Measurements from ENCODE around the gene GALNT9. TPM values are rescaled to one million over a fixed set of nuclear protein-coding genes. Genes with fewer than 3 reads are reported as not detected.

GALNT9 gene
- total RNA-seq, 1 experiment from 2014 or later: 2.6 TPM

DNA sequence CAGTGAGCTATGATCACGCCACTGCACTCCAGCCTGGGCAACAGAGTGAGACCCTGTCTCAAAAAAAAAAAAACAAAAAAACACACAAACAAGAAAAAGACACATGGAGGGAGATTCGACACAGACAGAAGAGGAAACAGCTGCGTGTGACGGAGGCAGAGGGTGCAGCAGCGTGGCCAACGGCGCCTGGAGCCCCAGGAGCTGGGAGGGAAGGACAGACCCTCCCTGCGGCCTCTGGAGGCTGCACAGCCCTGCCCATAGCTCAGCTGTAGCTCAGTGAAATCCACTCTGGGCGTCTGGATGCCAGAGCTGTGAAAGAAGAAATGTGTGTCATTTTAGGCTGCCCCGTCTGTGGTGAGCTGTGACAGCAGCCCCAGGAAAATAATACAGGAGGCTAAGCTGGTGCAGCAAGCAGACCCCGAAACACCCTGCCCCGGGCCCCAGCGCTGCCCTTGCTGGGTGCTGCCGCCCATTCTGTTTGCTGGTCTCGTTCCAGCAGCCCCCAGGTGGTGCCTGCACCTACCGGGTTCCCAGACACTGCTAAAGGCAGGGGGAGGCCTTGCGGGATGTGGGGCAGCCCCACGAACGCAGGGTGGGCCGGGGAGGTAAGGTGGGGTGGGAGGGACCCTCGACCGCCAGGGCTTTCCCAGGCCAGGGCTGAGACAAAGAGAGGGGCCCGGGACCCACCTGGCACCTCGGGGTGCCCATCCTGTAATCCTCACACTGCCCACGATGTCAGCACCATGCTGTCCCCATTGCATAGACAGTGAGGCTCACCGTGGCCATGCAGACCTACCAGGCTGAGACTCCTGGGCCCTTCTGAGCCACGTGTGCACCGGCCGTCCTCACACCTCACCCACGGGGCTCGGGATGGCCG is 21.2 kb downstream of the GALNT9 start:
- intact Hi-C loops (cut with micrococcal nuclease): no loop called here
- RAD21 ChIA-PET (ENCODE audit: low non-redundant PET in 1 of 2, low total read pairs in 2 of 2, uncharacterized antibody in 2 of 2, unreplicated experiment in 2 of 2): no interaction called here

More for the DNA sequence above, 21.2 kb downstream of the GALNT9 start:
- H3K4me3 ChIP-seq (replicated peaks in 1 of 2; ENCODE audit: low read depth in 1 of 2, low read length in 2 of 2): no peak overlapping the region
- peaks cover 0 to 6% of the 10 kb centered on the region in 2 experiments; a peak in 2 of 4 replicates for H3K9me3 ChIP-seq (ENCODE audit: control insufficient read depth in 1 of 2, insufficient read depth in 1 of 2, low read depth in 1 of 2, low read length in 2 of 2)
- no peak overlapping the region for H3K4me2 ChIP-seq (ENCODE audit: low read length)
- H3K27me3 ChIP-seq (ENCODE audit: insufficient read depth, low read length): no peaks in the 10 kb centered on the region
- no peaks in the 10 kb centered on the region for H3K79me2 ChIP-seq (ENCODE audit: insufficient read depth, low read length)
- H3K36me3 ChIP-seq (ENCODE audit: control insufficient read depth in 1 of 2, insufficient read depth in 2 of 2, low read length in 2 of 2): no peaks in the 10 kb centered on the region
- no peak overlapping the region for H2AFZ ChIP-seq (ENCODE audit: low read depth, low read length, poor library complexity, severe bottlenecking)
- TF ChIP-seq, protein P1, sequence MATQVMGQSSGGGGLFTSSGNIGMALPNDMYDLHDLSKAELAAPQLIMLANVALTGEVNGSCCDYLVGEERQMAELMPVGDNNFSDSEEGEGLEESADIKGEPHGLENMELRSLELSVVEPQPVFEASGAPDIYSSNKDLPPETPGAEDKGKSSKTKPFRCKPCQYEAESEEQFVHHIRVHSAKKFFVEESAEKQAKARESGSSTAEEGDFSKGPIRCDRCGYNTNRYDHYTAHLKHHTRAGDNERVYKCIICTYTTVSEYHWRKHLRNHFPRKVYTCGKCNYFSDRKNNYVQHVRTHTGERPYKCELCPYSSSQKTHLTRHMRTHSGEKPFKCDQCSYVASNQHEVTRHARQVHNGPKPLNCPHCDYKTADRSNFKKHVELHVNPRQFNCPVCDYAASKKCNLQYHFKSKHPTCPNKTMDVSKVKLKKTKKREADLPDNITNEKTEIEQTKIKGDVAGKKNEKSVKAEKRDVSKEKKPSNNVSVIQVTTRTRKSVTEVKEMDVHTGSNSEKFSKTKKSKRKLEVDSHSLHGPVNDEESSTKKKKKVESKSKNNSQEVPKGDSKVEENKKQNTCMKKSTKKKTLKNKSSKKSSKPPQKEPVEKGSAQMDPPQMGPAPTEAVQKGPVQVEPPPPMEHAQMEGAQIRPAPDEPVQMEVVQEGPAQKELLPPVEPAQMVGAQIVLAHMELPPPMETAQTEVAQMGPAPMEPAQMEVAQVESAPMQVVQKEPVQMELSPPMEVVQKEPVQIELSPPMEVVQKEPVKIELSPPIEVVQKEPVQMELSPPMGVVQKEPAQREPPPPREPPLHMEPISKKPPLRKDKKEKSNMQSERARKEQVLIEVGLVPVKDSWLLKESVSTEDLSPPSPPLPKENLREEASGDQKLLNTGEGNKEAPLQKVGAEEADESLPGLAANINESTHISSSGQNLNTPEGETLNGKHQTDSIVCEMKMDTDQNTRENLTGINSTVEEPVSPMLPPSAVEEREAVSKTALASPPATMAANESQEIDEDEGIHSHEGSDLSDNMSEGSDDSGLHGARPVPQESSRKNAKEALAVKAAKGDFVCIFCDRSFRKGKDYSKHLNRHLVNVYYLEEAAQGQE (IDR thresholded peaks at IDR 0.05; ENCODE audit: low read depth): no peak
- TF ChIP-seq RAD21 (IDR thresholded peaks at IDR 0.05; ENCODE audit: low read depth) (no peak), FOSL1 (IDR thresholded peaks at IDR 0.05; ENCODE audit: low read depth) (no peak), CEBPB (IDR thresholded peaks at IDR 0.05; ENCODE audit: low read depth) (no peak)
- H3K9me2 ChIP-seq (ENCODE audit: insufficient read depth): no peaks in the 10 kb centered on the region
- ChIA-PET CTCF (no interaction called here), POLR2A (no interaction called here)
- no peaks in the 10 kb centered on the region for H4K20me1 ChIP-seq (ENCODE audit: insufficient read depth)
- no peak overlapping the region for H3K9ac ChIP-seq (ENCODE audit: low read length)
- no peak overlapping the region for H3K27ac ChIP-seq (ENCODE audit: low read depth, low read length)
- ATAC-seq (no peak), DNase-seq (ENCODE audit: low read depth, low spot score) (no peak)
- no TSS peak for BruUV-seq (replicated peaks)
- H3K4me1 ChIP-seq (ENCODE audit: control insufficient read depth in 1 of 2, insufficient read depth in 2 of 2, low read length in 2 of 2): no peaks in the 10 kb centered on the region

Data from HCT116 (cell line).